ENCODE data around the gene BAZ1A.

DNA sequence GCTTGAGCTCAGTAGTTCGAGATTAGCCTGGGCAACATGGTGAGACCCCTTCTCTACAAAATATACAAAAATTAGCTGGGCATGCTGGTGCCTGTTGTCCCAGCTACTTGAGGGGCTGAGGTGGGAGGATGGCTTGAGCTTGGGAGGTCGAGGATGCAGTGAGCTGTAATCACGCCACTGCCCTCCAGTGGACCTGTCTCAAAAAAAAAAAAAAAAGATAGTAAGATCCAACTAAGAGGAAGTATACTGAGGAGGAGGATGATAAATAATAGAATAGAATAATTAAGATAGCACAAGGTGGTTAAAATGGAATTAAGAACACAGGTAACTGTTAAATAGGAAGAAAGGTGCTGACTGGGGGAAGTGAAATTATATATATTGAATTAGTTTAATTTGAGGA is 37.0 kb upstream of the BAZ1A start:
- TF ChIP-seq, protein P1, sequence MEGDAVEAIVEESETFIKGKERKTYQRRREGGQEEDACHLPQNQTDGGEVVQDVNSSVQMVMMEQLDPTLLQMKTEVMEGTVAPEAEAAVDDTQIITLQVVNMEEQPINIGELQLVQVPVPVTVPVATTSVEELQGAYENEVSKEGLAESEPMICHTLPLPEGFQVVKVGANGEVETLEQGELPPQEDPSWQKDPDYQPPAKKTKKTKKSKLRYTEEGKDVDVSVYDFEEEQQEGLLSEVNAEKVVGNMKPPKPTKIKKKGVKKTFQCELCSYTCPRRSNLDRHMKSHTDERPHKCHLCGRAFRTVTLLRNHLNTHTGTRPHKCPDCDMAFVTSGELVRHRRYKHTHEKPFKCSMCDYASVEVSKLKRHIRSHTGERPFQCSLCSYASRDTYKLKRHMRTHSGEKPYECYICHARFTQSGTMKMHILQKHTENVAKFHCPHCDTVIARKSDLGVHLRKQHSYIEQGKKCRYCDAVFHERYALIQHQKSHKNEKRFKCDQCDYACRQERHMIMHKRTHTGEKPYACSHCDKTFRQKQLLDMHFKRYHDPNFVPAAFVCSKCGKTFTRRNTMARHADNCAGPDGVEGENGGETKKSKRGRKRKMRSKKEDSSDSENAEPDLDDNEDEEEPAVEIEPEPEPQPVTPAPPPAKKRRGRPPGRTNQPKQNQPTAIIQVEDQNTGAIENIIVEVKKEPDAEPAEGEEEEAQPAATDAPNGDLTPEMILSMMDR (IDR thresholded peaks at IDR 0.05 in 4 of 5, conservative IDR thresholded peaks at IDR 0.05 in 1 of 5): no peak
- no peak for TF ChIP-seq POLR2A (IDR thresholded peaks at IDR 0.05)
